Measurements from ENCODE around the gene GNAQ. TPM values are rescaled to one million over a fixed set of nuclear protein-coding genes. Genes with fewer than 3 reads are reported as not detected.
A peak's percentile ranks its signal among the peaks of the same experiment; 100 is the strongest.
"Not testable (repeated sequence)": the region's sequence is repeated elsewhere in the genome, so short reads cannot be mapped to it uniquely, and the experiment has no call there.

GNAQ gene
- polyA plus RNA-seq, 2 of the 4 experiments (the other 2 are of a cell fraction) = 17.9 to 60.0 TPM

- no peak overlapping the region for H3K4me3 ChIP-seq
- no peak for ATAC-seq
- no peak for DNase-seq (ENCODE audit: low read depth in 1 of 2, low spot score in 1 of 2)
- 78% methylated on average over 4 of the region's 4 CpGs for WGBS (ENCODE audit: missing lambda C conversion rate)
- ChIA-PET POLR2A (no interaction called here), CTCF (interaction anchor here (0.8 to 2.1 kb wide), 3 partner anchors 14 to 425 kb away, joined by 3 to 8 read pairs (median 3); no protein-coding TSS in a partner anchor)
- TF ChIP-seq ZNF302 (CRISPR knock-in tag; IDR thresholded peaks at IDR 0.05) (no peak), GATA3 (IDR thresholded peaks at IDR 0.05; ENCODE audit: borderline replicate concordance) (no peak), CBX2 (IDR thresholded peaks at IDR 0.05; ENCODE audit: borderline replicate concordance, low read depth) (no peak), HOXB5 (CRISPR knock-in tag; IDR thresholded peaks at IDR 0.05) (no peak), NPAS2 (CRISPR knock-in tag; IDR thresholded peaks at IDR 0.05; ENCODE audit: borderline replicate concordance) (no peak), CHD4 (IDR thresholded peaks at IDR 0.05; ENCODE audit: borderline replicate concordance) (no peak), FOSL2 (IDR thresholded peaks at IDR 0.05) (no peak), FOSL2 (CRISPR knock-in tag; IDR thresholded peaks at IDR 0.05) (no peak), POLR2AphosphoS2 (conservative IDR thresholded peaks at IDR 0.05; ENCODE audit: low read length) (no peak), MAX (IDR thresholded peaks at IDR 0.05) (no peak), MAFK (IDR thresholded peaks at IDR 0.05; ENCODE audit: partially characterized antibody) (no peak), NFE2L2 (conservative IDR thresholded peaks at IDR 0.05; ENCODE audit: low read length) (no peak), RAD21 (conservative IDR thresholded peaks at IDR 0.05 in 1 of 2, IDR thresholded peaks at IDR 0.05 in 1 of 2) (no peak)
- TF ChIP-seq, protein P1, sequence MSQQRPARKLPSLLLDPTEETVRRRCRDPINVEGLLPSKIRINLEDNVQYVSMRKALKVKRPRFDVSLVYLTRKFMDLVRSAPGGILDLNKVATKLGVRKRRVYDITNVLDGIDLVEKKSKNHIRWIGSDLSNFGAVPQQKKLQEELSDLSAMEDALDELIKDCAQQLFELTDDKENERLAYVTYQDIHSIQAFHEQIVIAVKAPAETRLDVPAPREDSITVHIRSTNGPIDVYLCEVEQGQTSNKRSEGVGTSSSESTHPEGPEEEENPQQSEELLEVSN (IDR thresholded peaks at IDR 0.05; ENCODE audit: borderline replicate concordance, low read depth) = no peak
- no peak overlapping the region for H3K4me2 ChIP-seq
- peaks cover 34% of the 10 kb centered on the region for H3K4me1 ChIP-seq
- H3K27ac ChIP-seq = no peak overlapping the region
- H3K9me3 ChIP-seq = no peaks in the 10 kb centered on the region
- no peak for FAIRE-seq
These were observed 149.3 kb downstream of the GNAQ start for GRCh38 chr9:77882294-77882693.

GRCh38 chr9:77881634-77882033 is 150.0 kb downstream of the GNAQ start:
- CTCF ChIA-PET = interaction anchor here (0.8 to 2.1 kb wide), 4 partner anchors 14 to 424 kb away, joined by 3 to 8 read pairs (median 4); no protein-coding TSS in a partner anchor
- WGBS (ENCODE audit: missing lambda C conversion rate) = 98% methylated on average over 8 of the region's 8 CpGs
- H3K4me3 ChIP-seq; H3K27ac ChIP-seq; DNase-seq (ENCODE audit: low read depth in 1 of 2, low spot score in 1 of 2); POLR2A ChIA-PET; H3K4me2 ChIP-seq; ATAC-seq; FAIRE-seq; H3K9me3 ChIP-seq: not testable (repeated sequence)
- H3K4me1 ChIP-seq = peaks cover 33% of the 10 kb centered on the region

DNA sequence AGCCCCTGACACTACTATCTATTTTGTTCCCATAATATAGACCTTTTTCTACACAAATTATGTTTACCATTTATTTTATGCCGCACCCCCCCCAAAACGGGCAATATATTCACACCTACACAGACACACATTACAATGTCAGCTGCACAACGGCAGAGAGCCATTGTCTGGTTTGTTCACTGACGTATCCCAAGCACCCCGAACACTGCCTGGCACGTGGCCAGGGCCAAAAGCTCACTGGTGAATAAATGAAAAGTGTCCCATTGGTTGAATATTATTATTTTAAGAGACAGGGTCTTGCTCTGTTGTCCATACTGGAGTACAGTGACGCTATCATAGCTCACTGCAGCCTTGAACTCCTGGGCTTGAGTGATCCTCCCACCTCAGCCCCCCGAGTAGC is 150.5 kb downstream of the GNAQ start:
- FAIRE-seq (no peak), ATAC-seq (no peak), DNase-seq (ENCODE audit: low read depth in 1 of 2, low spot score in 1 of 2) (no peak)
- H3K9me3 ChIP-seq = no peaks in the 10 kb centered on the region
- H3K4me1 ChIP-seq = peaks cover 38% of the 10 kb centered on the region
- POLR2A ChIA-PET = no interaction called here
- no peak overlapping the region for H3K4me2 ChIP-seq
- TF ChIP-seq SREBF2 (IDR thresholded peaks at IDR 0.05) = no peak
- TF ChIP-seq ATOH8 (CRISPR knock-in tag; IDR thresholded peaks at IDR 0.05; ENCODE audit: low read depth) = no peak
- H3K4me3 ChIP-seq = no peak overlapping the region
- no peak overlapping the region for H3K27ac ChIP-seq
- WGBS (ENCODE audit: missing lambda C conversion rate) = 82% methylated on average over 8 of the region's 8 CpGs
- CTCF ChIA-PET = interaction anchor here (1.2 to 1.5 kb wide), 2 partner anchors 22 to 155 kb away, joined by 3 to 5 read pairs; no protein-coding TSS in a partner anchor

DNA sequence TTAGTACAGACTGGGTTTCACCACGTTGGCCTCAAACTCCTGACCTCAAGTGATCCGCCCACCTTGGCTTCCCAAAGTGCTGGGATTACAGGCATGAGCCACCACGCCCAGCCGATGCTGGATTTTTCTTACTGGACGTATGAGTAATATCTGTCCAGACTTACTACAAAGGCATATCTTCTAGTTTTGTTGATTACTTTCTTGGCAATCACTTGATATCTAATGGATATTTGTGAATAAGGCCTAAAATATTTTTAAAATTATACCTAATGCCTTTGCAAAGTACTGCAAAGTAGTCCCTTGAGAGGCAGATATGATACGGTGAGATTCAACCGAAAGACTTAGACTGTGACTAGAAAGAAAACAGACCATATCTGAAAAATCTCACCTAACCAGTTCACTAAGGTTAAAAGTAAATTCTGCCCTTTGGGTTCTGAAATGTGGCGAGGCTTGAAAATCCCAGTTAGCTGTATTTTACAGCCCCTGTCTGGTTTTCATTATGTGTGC is 152.1 kb downstream of the GNAQ start:
- ChIA-PET POLR2A (no interaction called here), CTCF (interaction anchor here (0.9 to 1.1 kb wide), 2 partner anchors 29 to 202 kb away, joined by 3 read pairs; no protein-coding TSS in a partner anchor)
- Histone ChIP-seq H3K4me1 (peaks cover 30% of the 10 kb centered on the region), H3K4me2 (peak overlapping the region; percentile 24; the same call in 2 of the 3 replicates), H3K9me3 (no peaks in the 10 kb centered on the region), H3K27ac (peak overlapping the region in 1 of 2 experiments; percentile 51; a peak in 2 of 6 replicates), H3K4me3 (no peak overlapping the region)
- DNase-seq (ENCODE audit: low read depth in 1 of 2, low spot score in 1 of 2) (peak in 1 of 2 experiments; percentile 35), FAIRE-seq (no peak), ATAC-seq (peak in 1 of 2 experiments; percentile 51; a peak in 2 of 6 replicates)
- WGBS (ENCODE audit: missing lambda C conversion rate) = 78% methylated on average over 8 of the region's 8 CpGs
- TF ChIP-seq RCOR1 (IDR thresholded peaks at IDR 0.05; ENCODE audit: low read depth, low read length) (no peak), POLR2AphosphoS2 (conservative IDR thresholded peaks at IDR 0.05; ENCODE audit: low read length) (no peak)
- TF ChIP-seq, protein P2, sequence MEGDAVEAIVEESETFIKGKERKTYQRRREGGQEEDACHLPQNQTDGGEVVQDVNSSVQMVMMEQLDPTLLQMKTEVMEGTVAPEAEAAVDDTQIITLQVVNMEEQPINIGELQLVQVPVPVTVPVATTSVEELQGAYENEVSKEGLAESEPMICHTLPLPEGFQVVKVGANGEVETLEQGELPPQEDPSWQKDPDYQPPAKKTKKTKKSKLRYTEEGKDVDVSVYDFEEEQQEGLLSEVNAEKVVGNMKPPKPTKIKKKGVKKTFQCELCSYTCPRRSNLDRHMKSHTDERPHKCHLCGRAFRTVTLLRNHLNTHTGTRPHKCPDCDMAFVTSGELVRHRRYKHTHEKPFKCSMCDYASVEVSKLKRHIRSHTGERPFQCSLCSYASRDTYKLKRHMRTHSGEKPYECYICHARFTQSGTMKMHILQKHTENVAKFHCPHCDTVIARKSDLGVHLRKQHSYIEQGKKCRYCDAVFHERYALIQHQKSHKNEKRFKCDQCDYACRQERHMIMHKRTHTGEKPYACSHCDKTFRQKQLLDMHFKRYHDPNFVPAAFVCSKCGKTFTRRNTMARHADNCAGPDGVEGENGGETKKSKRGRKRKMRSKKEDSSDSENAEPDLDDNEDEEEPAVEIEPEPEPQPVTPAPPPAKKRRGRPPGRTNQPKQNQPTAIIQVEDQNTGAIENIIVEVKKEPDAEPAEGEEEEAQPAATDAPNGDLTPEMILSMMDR (IDR thresholded peaks at IDR 0.05) = no peak

- CTCF ChIA-PET = interaction anchor here (1.1 kb wide), 1 partner anchor 28 kb away, joined by 3 read pairs; no protein-coding TSS in a partner anchor
- H3K4me2 ChIP-seq; POLR2A ChIA-PET; DNase-seq (ENCODE audit: low read depth in 1 of 2, low spot score in 1 of 2); H3K4me3 ChIP-seq; ATAC-seq; FAIRE-seq; H3K9me3 ChIP-seq: not testable (repeated sequence)
- H3K4me1 ChIP-seq = peaks cover 23% of the 10 kb centered on the region
- H3K27ac ChIP-seq = peak overlapping the region in 1 of 2 experiments; percentile 51; a peak in 2 of 6 replicates
- WGBS (ENCODE audit: missing lambda C conversion rate) = 87% methylated on average over 5 of the region's 5 CpGs
These were observed 152.8 kb downstream of the GNAQ start for GRCh38 chr9:77878793-77879192.
